HG03097 (cell line): ENCODE data around the gene LARP7.
"Not testable (repeated sequence)": the region's sequence is repeated elsewhere in the genome, so short reads cannot be mapped to it uniquely, and the experiment has no call there.

Experiments
- ATAC-seq: cut with Tn5 transposase; IDR thresholded peaks from one replicate; pipeline ENCODE4 v1.9.1; 2021; ENCODE audit not compliant: unreplicated experiment, low FRiP score

LARP7 gene

DNA sequence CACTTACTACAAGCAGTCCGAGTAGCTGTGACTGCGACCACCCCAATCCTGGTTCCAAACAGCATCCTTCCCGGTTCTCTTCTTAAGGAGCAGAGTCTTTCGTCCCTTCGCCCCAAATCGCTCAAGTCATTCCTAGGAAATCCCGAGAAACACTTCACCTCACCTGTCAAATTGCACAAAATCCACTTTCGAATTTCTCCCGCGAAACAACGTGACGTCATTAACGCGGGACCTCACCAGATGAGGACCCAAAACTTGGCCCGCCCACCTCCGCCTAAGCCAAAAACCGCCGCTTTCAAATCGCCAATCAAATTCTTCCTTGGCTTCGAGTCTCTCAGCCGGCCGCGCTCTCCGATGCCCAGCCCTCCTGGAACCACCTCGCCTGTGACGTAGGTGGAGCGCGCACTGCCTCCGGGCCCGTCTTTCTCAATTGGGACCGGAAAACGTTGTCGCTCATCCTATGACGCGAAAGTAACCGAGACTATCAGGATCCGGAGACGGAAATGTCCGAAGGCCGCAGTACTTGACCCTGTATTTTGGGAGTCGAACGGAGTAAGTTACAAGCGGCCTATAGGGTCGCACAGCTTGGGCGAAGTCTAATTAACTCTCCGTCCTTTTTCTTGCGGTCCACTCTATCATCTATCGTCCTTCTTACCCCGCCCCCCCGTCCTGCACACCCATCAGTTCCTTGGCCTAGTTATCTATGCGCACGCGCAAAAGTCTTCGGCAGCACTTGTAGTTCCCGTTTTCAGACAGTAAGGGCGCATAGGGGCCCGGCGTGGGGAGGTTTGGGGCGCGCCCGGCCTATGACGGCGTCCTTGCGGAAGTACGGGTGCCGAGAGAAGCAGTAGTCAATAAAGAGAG lies at the start of gene LARP7, which contains the start of gene ZGRF1:
TSS of gene LARP7 (plus strand) at position 456 of the 864 bp plus-strand sequence. CDS start 7,527 bp downstream, outside the sequence.
TSS of gene ZGRF1 (minus strand) at position 222 of the 864 bp plus-strand sequence. CDS start 3,733 bp downstream, outside the sequence.
- ATAC-seq = peak; percentile 87

DNA sequence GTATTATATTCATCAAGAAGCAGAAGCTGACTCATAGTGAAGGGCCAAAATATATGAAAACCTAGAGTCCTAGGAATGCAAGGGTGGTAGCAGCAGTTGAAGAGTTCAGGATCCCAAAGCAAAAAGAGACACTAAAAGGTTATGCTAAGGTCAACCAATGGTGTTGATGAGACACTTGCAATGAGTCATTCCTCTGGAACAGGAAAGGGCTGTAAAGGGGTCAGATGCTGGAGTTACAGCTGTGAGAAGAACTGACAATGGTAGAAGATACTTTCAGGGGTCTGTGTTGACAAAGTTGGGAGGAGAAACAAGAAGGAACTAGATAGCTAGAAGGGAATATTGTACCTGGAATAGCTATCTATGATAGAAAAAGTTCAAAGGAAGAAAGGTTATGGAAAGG lies 47.7 kb upstream of the LARP7 start:
- no peak for ATAC-seq

DNA sequence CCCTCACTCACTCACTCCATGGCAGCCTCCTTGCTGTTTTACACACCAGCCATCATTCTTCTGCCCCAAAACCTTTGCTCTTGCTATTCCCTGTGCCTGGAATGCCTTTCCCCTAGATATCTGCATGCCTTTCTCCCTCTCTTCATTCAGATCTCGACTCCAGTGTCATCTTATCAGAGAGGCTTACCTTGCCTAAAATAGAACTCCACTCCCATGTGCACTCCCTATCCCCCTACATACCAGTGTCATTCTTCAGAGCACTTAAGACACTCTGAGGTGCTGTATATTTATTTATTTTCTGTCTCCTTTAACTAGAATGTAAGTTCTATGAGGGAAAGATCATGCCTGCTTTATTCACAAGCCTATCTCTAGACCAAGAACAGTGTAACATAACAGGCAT lies 45.4 kb upstream of the LARP7 start:
- ATAC-seq = no peak

DNA sequence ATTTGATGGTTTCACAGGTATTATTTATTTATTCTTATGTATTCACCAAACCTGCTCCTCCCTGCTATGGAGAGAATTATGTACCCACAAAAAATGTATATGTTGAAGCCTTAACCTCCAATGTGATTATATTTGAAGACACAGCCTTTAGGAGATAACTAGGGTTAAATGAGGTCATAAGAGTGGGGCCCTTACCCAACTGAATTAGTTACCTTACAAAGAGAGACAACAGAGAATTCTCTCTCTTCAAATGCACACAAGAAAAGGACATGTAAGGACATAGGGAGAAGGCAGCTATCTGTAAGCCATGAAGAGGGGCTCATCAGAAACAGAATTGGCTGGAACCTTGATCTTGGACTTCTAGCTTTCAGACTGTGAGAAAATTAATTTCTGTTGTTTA lies 44.2 kb upstream of the LARP7 start:
- no peak for ATAC-seq

DNA sequence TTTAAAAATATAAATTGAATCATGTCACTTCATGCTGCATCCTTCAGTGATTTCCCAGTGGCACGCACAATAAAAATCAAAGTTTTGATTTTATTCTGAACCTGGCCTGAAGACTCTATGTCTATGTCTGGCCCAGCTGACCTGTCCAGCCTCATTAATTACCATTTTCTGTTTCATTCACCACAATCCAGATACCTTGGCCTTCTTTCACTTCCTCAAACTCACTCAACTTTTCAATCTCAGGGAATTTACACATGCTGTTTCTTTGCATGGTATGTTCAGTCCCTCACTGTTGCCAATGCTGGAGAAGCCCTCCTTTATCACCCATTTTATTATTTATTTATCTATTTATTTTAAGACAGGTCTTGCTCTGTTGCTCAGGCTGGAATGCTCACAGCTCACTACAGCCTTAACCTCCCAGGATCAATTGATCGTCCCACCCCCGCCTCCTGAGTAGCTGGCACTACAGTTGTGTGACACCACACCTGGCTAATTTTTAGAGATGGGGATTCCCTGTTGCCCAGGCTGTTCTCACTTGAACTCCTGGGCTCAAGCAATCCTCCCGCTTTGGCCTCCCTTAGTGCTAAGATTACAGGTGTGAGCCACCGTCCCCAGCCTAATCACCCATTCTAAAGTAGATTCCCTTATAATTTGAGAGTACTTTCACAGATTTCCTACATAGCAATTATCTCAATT lies 43.4 kb upstream of the LARP7 start:
- ATAC-seq = peak; percentile 71

DNA sequence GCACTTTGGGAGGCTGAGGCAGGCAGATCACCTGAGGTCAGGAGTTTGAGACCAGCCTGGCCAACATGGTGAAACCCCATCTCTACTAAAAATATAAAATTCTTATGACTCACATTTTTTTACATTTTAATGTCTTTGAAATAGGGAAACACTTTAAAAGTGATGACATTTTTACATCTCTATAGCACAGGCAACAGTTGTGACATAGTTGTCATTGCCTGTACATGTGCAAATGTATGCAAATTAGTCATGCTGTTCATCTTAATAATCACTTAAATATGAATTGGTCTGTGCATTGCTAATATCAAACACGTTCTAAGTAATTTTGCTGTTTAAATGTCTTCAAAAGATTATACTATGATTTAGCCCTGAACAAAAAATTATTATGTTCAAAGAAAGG lies 42.0 kb upstream of the LARP7 start:
- no peak for ATAC-seq

DNA sequence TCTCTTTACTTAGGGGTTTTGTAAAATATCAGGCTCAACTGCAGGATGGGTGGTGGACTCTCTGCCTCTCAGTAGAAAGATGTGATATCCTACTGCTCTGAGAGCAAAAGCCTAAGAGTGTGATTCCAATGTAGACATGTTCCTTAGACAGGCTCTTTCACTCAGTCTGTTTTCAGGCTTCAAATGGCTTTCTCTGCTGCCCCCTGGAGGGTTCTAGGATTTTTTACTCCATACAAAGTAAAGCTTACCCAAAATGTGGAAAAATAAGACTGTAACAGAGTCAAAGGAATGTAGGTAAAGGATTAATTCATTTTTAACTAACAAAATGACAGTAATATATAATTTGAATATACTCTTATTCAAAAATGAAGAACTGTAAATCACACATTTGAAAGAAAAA lies 32.4 kb upstream of the LARP7 start:
- ATAC-seq = no peak

DNA sequence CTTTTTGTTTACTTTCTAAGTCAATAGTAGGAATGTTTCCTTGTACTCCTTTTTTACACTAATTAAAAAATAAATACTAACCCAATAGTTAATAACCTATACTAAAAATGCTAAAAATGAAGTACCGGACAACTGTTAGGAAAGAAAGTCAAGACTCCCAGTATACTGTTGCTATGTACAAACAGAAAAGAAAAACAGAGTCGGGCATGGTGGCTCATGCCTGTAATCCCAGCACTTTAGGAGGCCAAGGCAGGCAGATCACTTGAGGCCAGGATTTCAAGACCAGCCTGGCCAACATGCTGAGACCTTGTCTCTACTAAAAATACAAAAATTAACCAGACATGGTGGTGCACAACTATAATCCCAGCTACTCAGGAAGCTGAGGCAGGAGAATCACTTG lies 24.1 kb upstream of the LARP7 start:
- not testable (repeated sequence) for ATAC-seq

DNA sequence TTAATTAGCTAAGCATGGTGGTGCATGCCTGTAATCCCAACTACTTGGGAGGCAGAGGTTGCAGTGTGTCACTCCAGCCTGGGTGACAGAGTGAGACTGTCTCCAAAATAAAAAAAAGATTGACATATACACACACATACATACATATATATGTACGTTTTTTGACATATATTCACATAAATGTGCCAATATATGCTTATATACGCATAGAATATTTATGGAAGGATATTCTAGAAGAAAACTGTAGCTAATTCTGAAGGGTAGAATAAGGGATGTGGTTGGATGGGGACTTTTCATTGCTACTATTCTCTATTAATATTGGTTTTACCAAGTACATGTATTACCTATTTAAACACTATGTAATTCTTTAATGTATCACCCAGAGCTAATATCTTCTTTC lies 20.0 kb upstream of the LARP7 start:
- ATAC-seq = no peak

DNA sequence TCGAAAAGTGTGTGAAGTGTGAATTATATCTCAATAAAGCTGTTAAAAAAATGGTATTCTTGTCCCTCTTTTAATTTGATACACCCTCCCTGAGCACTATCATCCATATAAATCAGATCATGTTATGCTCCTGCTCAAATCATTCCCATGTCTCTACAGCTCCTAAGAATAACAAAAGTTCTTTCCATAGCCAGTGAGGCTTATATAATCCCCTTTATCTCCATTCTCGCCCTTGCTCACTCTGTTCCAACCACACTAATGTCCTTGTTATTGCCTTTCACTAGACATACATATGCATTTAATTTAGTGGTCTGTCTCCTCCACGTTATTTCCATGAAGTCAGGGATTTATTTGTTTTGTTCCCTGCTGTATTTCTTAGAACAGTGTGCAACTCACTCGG lies 10.7 kb upstream of the LARP7 start:
- ATAC-seq = no peak

DNA sequence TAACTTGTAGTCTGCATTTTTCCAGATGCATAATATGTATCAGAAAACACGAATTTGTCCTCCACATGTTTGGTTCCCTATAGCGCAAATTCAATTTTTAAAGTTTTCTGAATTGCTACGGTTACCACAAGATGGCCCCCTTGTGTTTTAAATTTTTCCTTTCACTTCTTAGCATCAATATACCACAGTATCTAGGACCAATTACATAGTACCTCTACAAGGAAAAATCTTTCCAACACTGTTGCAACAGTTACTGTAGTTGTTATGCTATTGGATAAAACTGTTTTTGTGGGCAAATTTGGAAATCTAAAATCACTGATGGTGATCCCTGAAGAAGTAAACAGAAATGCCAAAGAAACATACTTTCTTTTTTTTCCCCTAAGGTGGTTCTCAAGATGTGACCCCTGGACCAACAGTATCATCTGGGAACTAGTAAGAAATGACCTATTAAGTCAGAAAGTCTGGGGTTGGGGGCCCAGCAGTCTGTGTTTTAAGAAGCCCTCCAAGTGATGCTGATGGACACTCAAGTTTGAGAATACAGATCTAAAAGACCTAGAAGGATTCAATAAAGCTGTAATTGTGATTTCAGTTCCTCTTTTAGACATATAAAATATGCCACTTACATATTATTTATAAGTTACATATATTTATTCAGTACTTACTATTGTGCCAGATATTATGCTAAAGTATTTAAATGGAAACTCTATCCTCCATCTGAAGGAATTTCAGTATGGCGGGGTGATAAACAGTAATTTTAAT lies 3.3 kb upstream of the LARP7 start:
- no peak for ATAC-seq

DNA sequence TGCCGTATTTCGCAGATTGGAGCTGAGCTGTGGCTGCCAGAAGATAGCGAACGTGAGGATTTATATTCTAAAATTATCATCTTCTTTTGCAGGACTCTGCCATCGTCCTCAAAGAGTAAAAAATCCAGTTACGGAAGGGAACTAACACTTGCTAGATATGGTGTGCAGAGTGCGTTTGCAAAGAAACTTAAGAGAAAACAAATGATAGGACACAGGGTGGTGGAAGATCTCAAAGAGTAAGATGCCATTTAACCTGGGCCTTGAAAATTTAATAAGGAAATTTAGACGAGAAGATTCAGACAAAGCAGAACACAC lies 566 bp downstream of the LARP7 start:
- ATAC-seq = peak; percentile 2

DNA sequence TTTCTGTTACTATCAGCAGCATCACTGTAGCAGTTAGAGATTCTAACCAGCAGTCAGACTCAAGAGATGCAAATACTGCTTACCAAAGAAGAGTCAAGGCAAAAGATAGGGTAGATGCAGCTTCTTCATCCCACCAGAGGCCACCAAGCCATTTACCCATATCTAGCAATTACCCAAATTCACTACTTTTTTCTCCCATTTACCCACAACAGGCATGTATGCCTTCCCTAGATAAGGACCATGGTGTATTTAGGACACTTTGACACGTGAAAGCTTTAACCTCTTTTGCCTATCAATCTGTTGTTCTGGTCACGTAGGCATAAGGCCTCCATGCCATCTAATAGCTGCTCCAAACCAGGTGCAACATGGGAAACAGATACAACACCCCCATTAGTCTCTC lies 5.6 kb downstream of the LARP7 start:
- no peak for ATAC-seq

DNA sequence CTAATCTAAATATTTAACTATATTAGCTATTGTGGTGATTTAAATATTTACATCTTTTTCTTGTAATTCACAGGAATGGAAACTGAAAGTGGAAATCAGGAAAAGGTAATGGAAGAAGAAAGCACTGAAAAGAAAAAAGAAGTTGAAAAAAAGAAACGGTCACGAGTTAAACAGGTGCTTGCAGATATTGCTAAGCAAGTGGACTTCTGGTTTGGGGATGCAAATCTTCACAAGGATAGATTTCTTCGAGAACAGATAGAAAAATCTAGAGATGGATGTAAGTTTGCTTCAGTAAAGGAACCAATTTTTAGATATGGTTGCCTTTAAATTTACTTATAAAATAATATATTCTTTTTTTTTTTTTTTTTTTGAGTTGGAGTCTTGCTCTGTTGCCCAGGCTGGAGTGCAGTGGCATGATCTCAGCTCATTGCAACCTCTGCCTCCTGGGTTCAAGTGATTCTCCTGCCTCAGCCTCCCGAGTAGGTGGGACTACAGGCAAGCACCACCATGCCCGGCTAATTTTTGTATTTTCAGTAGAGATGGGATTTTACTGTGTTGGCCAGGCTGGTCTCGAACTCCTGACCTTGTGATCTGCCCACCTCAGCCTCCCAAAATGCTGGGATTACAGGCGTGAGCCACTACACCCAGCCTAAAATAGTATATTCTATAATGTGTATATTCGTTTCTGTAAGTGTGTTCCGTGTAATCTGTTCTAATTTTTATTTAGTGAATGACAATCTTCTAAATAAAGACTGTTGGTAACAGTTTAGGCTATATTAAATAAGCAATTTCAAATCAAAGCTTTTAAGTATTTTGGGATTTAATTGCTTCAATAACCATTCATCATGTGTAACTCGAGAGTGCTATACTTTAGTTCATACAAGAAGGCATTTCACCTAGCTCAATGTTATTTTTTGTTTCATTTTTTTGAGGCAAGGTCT lies 7.9 kb downstream of the LARP7 start:
- not testable (repeated sequence) for ATAC-seq

DNA sequence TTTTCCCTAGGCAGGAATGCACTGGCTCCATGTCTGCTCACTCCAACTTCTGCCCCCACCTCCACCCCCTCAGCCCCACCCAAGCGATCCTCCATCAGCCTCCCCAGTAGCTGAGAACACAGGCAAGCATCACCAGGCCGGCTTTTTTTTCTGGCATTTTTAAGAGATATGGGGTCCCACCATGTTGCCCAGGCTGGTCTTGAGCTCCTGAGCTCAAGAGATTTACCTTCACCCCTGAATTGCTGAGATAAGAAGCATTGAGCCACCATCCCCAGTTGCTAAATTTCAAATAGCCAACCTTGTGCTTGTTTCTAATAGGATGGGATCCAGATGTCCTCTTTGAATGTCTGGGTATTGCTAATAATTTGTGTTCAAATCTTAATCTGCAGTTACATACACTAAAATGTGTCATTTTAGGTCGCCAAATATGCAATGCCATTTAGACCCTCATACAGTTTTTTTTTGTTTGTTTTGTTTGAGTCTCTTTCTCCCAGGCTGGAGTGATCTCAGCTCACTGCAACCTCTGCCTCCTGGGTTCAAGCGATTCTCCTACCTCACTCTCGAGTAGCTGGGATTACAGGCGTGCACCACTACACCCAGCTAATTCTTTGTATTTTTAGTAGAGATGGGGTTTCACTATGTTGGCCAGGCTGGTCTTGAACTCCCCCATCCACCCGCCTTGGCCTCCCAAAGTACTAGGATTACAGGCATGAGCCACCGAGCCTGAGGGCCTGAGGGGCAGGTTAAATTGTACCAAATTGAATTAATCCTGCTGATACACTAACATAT lies 8.8 kb downstream of the LARP7 start:
- no peak for ATAC-seq

DNA sequence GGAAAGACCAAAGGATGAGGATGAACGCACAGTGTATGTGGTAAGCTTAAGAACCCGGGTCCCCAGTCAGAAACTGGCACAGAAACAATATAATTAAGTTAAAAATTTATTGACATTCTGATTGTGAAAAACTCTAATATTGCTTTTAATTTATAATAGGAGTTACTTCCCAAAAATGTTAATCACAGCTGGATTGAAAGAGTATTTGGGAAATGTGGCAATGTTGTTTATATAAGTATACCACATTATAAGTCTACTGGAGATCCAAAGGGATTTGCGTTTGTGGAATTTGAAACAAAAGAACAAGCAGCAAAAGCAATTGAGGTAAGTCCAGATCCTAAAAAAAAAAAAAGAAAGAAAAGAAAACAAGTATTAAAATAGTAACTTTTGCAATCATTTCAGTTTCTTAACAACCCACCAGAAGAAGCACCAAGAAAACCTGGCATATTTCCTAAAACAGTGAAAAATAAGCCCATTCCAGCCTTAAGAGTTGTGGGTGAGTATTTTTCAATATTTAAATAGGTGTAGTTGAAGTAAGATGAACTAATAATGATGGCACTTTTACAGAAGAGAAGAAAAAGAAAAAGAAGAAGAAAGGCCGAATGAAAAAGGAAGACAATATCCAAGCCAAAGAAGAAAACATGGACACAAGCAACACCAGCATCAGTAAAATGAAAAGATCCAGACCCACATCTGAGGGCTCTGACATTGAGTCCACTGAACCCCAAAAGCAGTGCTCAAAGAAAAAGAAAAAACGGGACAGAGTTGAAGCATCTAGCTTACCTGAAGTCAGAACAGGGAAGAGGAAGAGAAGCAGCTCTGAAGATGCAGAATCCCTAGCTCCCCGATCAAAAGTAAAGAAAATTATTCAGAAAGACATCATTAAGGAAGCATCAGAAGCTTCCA lies 9.9 kb downstream of the LARP7 start:
- ATAC-seq = no peak

DNA sequence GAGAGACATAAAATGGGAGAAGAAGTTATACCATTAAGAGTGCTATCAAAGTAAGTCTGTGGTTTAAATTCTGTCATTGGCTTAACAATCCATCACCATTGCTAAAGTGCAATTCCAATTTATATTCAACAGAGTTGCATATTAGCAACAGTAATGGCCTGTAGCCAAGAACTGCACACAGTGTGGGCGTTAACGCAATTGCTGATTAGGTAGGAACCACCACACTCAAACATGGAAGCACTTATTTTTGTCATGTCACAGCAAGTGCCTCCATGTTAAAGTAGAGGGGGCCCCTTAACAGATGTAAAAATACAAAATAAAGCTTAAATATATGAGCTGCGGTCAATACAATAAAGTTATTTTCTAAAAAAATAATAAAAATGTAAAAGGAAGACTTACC lies 10.8 kb downstream of the LARP7 start:
- no peak for ATAC-seq

DNA sequence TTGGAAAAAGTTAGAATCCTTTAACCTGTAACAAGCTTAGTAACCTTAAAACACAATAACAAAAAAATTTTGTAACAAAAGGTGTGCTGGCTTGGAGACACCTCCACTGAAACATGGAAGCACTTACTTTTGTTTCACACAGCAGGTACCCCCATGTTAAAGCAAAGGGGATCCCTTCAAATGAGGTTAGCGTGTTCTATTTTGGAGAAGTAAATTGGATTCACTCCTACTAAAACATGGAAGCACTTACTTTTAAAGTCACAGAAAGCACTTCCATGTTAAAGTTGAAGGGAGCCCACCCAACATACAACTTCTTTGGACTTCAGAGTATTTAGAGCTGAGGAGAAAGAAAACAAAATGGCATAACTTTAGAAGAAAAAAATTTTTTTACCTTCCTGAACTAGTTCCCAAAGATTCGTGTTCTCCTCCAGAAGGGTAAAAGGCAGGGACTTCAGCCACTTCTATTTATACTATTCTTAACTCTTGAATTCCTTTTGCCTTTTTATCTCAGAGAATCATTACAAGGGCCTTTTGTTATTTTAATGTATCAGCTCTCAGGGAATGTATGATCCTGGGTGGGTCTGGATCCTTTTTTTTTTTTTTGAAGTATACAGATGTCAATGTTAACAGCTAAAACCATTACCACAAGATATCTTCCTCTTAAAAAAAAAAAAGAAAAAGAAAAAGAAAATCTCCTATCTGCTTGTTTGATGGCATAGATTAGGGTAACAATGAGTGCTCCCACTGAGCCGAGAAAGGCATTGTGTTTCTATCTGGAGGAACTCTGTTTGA lies 11.5 kb downstream of the LARP7 start:
- ATAC-seq = no peak
